HG03045 (cell line): ENCODE data around the gene WNK2.

ENCODE experiments used
- ATAC-seq: cut with Tn5 transposase; IDR thresholded peaks from one replicate; pipeline ENCODE4 v1.9.1; 2021; ENCODE audit warnings: mild to moderate bottlenecking, moderate library complexity; ENCODE audit not compliant: unreplicated experiment

WNK2 gene

DNA sequence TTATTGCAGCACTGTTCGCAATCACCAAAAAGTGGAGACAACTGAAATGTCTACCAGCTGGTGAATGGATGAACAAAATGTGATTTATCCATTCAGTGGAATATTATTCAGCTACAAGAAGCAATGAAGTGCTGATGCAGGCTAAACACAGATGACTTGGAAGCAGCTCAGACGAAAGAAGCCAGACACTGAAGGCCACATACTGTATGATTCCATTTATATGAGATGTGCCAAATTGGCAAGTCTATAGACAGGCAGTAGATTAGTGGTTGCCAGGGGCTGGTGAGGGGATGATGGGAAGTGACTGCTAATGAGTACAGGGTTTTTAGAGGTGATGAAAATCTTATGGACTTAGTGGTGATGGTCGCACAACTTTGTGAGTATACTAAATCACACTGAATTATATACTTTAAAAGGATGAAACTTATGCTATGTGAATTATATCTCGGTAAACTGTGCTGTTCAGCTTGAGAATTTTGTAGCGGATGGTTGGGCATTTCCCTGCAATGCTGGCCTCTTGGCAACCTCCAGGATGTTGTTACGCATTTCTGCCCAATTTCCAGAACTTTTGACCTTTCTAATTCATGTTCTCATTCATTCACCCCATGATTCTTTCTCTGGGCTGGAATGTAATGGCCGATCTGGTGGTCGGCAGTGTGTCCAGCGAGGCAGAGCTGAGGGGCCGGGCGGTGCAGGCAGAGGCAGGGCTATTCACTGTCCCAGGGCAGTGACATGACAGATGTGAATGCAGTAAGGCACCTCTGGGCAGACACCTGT is 22.0 kb upstream of the WNK2 start:
- no peak for ATAC-seq

DNA sequence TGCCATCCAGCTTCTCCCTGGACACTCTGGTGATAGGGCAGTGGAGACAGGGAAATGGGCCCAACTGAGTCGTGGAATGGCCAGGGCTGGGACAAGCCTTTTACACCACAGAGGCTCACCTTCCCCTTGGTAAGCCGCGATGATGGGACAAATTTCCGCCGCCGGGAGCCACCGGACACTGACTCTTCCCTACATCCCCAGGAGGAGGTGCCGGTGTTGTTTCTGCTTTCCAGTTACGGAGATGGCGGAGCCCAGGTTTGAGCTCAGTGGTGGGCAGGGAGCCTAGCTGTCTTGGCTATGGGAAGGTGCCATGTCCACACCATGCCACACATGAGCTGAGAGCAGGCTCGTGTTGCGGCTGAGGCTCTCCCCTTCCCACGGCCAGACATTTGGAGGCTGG is 19.9 kb upstream of the WNK2 start:
- ATAC-seq = no peak

DNA sequence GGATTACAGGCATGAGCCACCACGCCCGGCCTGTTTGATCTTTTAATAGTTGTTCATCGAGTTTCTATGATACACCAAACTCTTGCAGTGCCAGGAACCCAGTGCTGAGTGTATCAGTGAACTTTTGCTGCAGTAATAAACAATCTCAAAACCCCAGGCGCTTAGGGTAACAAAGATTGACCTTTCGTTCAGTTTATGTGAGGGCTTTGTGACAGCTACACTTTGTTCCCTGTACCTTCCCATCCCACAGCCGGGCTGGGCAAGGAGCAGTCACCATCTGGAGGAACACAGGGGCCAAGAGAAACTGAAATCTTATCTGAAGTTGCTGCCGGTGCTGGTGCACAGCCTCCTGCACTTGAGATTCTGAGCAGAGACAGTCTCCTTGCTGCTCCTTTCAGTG is 17.2 kb upstream of the WNK2 start:
- no peak for ATAC-seq

DNA sequence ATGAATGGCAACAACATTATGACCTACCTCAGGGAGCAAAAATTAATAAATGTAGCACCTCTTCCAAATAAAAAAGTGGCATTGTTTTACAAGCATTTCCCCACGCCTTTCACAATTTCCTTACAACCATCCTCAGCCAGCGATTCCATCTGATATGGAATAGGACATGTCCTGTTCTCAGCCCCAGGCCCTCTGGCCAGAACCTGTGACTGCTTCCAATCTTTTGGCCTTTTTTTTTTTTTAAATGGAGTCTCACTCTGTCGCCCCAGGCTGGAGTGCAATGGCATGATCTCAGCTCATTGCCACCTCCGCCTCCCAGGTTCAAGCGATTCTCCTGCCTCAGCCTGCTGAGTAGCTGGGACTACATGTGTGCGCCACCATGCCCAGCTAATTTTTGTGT is 16.8 kb upstream of the WNK2 start:
- ATAC-seq = no peak

DNA sequence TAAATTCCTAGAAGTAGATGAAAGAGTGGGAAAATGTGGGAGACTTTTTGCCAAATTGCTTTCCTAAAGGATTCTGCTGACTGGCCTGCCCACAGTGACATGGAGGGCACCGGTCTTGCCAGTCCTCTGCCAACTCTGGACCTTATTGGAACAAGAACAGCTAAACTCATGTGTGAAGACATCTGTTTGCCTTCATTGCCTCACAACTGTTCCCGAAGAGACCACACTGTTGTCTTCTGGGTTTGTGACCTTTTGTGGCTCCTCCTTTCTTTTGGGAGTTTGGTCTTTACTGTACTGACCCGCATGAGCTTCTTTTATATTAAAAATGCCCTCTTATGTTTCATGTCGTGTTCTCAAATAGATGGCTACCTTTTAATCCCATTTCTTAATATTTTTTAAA is 16.1 kb upstream of the WNK2 start:
- no peak for ATAC-seq

DNA sequence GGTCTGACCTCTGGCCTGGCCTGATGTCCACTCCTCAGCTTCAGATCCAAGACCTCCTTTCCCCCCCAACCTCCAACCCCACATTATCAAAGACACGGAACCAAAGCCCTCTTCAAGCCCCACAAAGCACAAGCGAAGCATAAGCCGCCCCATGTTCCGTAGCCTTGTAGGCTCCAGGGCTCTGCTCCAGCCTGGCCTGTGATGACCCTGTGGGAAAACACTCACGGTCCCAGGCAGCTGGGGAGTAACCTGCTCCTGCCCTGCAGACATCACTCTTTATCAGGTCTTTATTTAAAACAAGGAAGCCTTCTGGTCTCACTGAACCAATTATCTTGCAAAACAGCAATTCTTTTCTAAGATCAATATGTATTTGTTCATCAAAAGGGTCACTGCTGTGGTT is 15.4 kb upstream of the WNK2 start:
- no peak for ATAC-seq

DNA sequence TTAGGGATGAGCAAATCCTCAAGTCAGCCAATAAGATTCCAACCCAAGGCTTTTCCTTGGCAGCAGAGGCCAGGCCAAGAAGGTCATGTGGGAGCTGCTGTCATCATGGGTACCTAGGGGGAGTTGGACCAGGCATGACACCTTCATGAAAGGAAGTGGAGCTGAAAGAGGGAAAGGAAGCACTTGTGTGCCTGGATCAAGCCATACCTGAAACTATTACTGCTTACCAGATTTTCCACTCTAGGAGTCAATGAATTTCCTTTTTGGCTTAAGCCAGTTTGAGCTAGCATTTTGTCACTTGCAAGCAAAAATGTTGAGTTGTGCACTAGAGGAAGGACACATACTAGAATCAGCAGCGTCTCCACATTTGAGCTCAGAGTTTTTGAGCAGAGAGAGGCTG is 14.5 kb upstream of the WNK2 start:
- no peak for ATAC-seq

DNA sequence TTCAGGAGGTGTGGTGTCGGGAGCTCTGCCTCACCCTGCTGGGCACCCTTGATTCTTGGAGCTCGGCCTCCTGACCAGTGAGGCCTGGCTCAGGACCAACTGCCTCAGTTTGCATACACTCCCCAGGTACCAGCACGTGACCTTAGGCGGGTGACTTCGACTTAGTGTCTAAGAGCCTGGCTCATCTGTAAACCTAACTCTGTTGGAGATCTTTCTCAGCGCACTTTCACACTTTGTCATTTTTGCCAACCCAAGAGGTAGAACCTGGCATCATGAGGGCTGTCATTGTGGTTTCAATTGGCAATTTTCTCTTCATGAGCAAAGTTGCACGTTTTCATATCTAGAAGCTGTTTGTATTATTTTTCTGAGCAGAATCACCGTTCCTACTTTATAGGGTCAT is 13.4 kb upstream of the WNK2 start:
- no peak for ATAC-seq

DNA sequence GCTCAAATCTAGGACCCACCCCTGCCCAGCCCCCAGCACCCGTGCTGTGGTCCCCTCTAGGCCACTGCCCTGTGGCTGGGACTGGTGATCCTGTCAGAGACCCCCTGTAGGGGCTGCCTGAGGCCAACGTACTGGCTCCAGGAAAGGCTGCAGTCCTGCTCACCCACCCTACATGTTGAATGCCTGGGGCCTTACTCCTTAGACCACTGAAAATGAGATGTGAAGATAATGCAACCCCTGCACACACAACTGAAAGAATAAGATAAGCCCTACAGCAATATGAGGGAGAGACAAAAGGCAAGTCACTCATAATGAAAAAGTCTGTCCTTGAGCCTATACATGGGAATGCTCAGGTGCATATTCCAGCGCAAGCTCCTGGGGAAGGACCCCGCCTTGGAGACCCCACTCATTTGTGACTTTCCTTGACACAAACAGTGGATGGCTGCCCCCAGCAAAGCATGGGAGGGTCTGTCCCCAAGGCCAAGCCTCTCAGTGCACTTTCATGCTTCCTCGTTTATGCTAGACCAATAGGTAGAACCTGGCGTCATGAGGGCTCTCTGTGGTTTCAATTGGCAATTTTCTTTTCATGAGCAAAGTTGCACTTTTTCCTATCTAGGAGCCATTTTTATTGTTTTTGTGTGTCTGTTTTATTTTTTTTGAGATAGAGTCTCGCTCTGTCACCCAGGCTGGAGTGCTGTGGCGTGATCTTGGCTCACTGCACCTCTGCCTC is 12.5 kb upstream of the WNK2 start:
- ATAC-seq = no peak

DNA sequence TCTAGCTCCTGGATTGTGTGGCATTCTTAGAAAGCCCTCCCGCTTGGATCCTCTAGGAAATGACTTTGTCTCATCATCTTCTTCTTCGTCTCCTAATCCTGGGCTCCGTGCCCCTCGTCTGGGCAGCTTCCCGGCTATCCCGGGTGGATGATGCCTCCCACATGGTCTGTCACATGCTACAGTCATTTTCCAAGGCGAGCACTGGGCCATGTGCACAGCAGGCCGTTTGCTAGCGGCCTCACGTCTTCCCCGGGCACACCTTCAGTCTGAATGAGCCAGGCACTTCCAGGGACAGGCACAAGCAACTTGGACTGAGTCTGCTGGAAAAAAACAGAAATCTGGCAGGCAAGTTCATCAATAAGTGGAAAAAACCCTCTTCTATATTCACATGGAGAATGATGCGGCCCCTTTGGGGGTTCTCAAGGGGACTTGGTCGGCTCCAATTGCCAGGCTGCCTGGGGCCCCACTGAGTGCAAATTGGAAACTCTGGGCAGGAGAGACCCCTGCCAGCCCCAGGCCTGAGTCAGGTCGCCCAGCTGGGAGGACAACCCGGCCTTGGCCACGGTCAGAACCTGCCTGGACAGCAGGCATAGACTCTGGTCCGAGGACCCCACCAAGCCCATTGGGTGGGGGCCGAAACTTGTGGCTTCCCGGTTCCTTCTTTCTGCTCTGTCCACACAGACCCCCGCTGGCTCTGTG is 11.1 kb upstream of the WNK2 start:
- no peak for ATAC-seq

DNA sequence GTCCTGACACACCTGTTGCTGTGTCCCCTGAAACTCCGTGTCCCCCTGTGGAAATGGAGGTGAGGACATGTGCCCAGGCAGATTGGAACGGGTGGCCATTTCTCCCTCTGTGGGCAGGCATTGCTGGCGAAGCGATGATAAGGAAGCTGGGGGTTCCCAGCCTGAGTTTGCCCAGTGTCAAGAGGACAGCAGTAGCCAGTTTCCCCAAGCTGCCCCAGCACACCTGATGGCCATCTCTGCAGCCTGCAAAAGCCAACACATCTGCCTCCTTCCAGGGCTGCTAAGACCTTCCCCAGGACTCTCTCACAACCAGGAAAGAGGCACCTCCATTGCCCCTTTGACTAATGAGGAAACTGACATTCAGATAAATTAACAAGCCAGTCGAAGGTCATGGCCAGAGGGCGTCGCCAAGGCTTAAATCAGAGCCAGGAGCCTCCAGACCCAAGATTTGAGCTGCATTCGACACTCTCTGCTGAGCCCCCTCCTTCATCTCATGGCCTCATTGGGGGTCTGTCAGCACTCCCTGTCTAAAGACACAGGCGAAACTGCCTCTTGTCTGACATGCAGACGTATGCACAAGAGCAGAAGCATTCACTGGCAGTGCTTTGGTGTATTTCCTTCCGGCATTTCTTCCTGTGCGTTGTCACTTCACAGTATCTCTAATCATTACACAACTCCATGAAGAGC is 10.4 kb upstream of the WNK2 start:
- ATAC-seq = no peak

DNA sequence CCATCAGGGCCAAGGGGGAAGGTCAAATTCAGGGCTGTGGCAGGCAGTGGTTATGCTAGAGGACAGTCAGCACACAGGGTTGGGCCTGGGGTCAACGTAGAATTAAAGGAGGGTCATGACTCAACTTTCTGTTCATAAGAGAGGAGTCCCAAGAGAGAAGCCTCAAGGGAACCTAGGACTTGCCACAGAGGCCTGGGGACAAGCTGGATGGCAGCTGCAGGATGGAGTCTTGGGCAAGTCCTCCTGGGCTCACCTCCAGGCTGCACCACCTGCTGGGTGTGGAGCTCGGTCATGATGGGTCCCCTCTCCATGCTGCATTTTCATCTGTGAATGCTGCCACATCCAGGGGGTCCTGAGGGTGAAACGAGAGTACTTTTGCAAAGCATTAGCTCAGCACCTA is 9.0 kb upstream of the WNK2 start:
- ATAC-seq = no peak

DNA sequence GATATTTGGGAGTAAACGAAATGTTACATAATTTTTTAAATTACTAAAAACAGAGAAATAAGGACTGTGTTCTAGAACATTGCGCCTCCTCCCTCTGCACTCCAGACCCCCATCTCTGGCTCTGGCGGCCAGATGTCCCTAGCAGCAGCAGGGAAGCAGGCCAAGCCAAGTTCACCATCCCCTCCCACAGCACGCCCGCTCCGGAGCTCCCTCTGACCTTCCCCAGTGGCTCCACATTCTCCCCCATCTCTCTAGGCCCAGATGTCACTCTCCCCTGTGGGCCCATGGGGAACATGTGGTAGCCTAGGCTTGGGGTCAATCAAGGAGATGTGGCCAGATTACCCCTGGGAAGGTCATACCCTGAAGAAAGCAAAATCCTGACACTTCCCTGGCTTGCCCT is 6.3 kb upstream of the WNK2 start:
- no peak for ATAC-seq

DNA sequence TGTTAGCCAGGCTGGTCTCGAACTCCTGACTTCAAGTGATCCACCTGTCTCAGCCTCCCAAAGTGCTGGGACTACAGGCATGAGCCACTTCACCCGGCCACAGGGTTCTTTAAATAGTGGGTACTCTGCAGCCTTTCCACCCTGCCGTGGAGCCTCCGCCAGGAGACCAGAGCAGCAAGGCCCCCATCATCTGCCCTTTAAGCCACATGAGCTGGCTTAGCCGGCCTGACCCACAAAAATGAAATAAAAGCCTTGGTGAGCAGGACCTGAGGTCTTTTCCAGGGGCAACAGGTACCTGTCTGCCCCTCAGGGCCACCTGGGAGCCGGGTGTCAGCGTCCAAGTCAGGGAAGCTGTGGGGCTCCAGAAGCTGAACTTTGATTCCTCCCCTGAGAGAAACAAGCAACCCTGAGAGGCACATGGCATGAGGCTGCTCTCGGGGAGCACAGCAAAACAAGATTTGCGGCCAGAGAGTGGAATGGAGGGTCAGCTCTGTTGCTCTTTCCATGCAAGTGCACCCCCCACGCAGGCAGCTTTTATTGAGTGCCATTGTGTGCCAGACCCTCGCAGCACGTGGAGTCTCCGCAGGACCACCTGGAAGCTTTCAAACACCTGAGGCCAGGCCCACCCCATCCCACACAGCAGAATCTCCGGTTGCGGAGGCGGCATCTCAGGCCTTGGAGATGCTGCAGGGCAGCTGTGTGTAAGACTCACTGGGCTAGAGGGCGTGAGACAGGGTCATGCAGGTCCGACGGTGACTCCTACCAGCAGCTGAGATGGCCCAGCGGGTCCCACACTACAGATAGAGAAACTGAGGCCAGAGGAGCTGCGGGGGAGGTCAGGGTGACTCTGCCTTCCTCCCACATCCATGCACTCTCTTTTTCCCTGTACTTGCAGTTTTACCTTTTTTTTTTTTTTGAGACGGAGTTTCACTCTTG is 4.8 kb upstream of the WNK2 start:
- ATAC-seq = no peak

DNA sequence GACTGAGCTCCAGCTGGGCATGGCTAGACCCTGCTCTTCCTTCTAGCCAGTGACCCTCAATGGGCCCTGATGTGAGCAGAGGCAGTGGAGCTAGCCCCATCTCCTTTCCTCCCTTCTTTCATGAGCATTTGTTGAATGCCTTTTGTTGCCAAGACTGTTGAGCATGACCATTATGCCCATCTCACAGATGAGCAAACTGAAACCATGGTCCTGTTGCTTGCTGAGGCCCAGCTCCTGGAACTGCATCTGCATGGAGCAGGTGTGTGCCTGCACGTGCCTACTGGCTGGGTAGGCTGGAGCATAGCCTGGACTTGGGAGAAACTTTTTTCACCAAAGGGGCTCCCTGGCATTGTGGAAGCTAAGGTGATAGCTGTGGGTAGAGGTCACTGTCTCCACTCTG is 3.0 kb upstream of the WNK2 start:
- no peak for ATAC-seq

DNA sequence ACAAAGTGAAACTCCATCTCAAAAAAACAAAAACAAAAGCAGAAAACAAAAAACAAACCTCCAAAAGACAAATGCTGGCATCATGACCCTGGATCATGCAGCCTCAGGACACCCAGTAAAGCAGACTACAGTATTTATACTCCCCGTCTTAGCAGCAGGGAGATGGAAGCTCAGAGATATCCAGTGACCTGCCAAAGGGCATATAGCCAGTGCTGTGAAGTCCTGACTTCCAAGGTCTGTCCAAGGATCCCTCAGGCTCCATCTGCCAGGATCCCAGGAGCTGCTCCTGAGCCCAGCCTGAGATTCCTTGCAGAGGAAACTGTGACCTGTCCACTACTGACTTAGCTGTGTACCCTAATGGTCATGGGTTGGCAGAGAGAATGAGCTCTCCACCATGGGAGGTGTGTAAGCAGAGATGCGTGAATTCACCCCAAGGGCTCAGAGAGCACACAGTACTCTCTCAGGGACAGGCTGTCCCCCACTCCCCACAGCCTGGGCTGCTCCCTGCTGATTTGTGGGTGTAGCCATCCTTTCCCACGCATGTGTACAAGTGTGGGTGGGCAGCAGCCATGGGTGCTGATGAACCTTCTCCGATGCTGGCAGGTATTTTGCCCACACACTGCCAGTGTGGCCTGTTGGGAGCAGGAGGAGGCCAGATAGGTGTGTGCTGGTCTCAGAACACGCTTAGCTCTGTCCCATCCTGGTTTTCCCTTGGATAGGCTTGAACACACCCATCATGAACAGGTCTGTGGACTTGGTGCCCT is 2.1 kb upstream of the WNK2 start:
- ATAC-seq = no peak

DNA sequence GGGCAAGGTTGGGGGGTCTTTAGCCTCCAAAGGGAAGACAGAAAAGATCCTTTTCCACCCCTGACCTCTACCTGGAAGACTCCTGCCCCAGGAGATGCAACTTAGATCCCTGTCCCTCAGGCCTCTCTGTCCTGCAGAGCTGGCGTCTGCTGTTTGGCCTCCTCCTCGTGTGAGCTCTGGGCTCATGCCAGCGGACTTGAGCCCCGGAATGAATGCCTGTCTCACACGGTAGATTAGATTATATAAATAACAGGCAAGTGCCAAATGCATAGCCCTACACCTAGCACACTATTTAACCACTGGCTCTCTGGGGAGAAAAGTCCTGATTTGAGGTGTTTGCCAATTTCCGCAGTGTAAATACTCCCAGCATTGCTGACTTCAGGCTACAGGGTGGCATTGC is 1.4 kb upstream of the WNK2 start:
- ATAC-seq = no peak

DNA sequence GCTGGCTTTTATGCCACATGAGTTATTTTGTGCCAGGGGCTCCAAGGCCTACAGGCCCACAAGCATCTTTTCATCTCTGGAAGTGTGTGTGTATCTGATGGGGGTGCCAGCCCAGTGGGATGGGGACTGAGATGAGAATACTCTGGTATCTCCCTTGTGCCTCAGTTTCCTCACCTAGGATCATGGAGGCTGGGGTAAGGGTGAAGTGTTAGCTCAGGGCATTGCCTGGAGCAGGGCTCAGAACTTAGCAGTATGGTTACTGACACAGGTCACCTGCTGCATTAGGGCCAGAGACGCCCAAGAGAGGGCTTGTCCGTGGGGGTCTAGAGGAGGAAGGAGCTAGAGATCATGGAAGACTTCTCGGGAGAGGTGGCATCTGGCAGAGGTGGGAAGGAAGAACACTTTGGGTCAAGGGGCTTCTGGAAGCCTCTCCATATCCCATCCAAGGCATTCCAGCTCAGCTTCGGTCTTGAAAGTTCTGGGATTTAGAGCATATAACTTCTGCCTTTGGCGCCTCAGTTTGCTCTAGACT is 742 bp upstream of the WNK2 start:
- ATAC-seq = no peak
